Transverse colon (tissue), 4 donors: ENCODE measurements around the gene LPIN1. TPM values are rescaled to one million over a fixed set of nuclear protein-coding genes. Genes with fewer than 3 reads are reported as not detected.

Experiments used
- DNase-seq: peaks from one replicate; pipeline ENCODE4 v3.0.0-alpha.2; 2019
- H3K27ac ChIP-seq, 4 donors: fragments of 200-600 bp; sonication (generic); 2 replicates each; pipeline ENCODE4 v1.5.1; 2016 to 2018; ENCODE audit warnings: inconsistent platforms in 4 of 4
- H3K27me3 ChIP-seq: fragments of 200-600 bp; sonication (generic); 2 replicates; pipeline ENCODE4 v1.5.1; 2017; ENCODE audit warnings: inconsistent platforms
- H3K36me3 ChIP-seq, 4 donors: fragments of 200-600 bp; sonication (generic); 2 replicates each; pipeline ENCODE4 v1.5.1; 2017 to 2019; ENCODE audit warnings: inconsistent platforms in 4 of 4
- H3K4me1 ChIP-seq, 4 donors: fragments of 200-600 bp; sonication (generic); 2 replicates each; pipeline ENCODE4 v1.5.1; 2017 to 2020; ENCODE audit warnings: inconsistent platforms in 4 of 4
- H3K4me3 ChIP-seq, 4 donors: fragments of 200-600 bp; sonication (generic); 1 replicate in 1 of 4; 2 replicates in 3 of 4; pipeline versions ENCODE4 v1.5.1 to v1.6.1; 2017 to 2019; ENCODE audit warnings: inconsistent platforms in 4 of 4
- H3K9me3 ChIP-seq, 2 donors: fragments of 200-600 bp; sonication (generic); 2 replicates each; pipeline ENCODE4 v1.5.1; 2017 to 2019; ENCODE audit warnings: inconsistent platforms in 2 of 2
- EP300 ChIP-seq: sonication (generic); formaldehyde crosslinking; IDR thresholded peaks from one replicate; pipeline ENCODE4 v1.6.1; 2017; ENCODE audit warnings: antibody characterized with exemption, low read depth
- POLR2A ChIP-seq: fragments of 450-650 bp; IDR thresholded peaks from one replicate; pipeline ENCODE4 v1.6.1; 2016; ENCODE audit warnings: antibody characterized with exemption, mild to moderate bottlenecking, moderate library complexity
- POLR2AphosphoS5 ChIP-seq, 3 donors: sonication (generic); formaldehyde crosslinking; IDR thresholded peaks; one replicate each; pipeline ENCODE4 v1.6.1; 2016; ENCODE audit warnings: antibody characterized with exemption in 3 of 3
- WGBS, 2 donors: methylation state at CpG; one replicate each; pipeline ENCODE4 v1.1.5; 2018; ENCODE audit warnings: low coverage in 1 of 2; 5-methylcytosine and 5-hydroxymethylcytosine counted together
- in situ Hi-C, 4 donors: fragments of 200-750 bp; cut with MboI; loops; one replicate each; pipeline versions ENCODE4 v1.15.0 to v1.15.1; 2017; ENCODE audit warnings: low sequenced_read_pairs in 3 of 4, low pct_ligation_motif_present in 1 of 4, low pct_unique_long_range_greater_than_20kb in 1 of 4
- intact Hi-C: fragments of 100-400 bp; cut with DNase I; formaldehyde crosslinking; loops from one replicate; pipeline ENCODE4 v1.15.1; 2023; ENCODE audit warnings: low total_unique reads
- total RNA-seq, 4 donors: library from RNA; depleted of rRNA; stranded (reverse); fragments of >200 nt; gene quantifications; one replicate each; pipeline ENCODE4 v1.1.0, GENCODE V29; 2016
- TF ChIP-seq, protein P1 (sequence below), 5 experiments: fragments of 200-600 bp in 3 of 5; fragments of 450-650 bp in 2 of 5; sonication (generic) in 3 of 5; IDR thresholded peaks; 1 replicate in 2 of 5; 2 replicates in 3 of 5; pipeline ENCODE4 v1.5.1; 2016 to 2017; ENCODE audit warnings: antibody characterized with exemption in 5 of 5, inconsistent platforms in 3 of 5, mild to moderate bottlenecking in 2 of 5, moderate library complexity in 1 of 5

Gene LPIN1
- total RNA-seq, 4 donors from 2014 or later = 19.7 to 62.1 (median 26.6) TPM

DNA sequence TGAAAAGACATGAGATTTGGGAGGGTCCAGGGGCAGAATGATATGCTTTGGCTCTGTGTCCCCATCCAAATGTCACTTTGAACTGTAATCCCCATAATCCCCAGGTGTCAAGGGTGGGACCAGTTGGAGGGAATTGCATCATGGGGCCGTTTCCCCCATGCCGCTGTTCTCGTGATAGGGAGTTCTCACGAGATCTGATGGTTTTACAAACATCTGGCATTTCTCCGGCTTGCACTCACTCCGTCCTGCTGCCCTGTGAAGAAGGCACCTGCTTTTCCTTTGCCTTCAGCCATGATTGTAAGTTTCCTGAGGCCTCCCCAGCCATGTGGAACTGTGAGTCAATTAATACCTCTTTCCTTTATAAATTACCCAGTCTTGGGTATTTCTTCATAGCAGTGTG is 51.4 kb downstream of the LPIN1 start:
- in situ Hi-C loops = loop anchor here in 2 of 4 donors (25.0 kb wide), 1 partner anchor 311 kb away; no protein-coding TSS in a partner anchor
- Histone ChIP-seq H3K4me3 (no peak overlapping the region), H3K27me3 (no peaks in the 10 kb centered on the region), H3K36me3 (peaks cover 0 to 37% (median 18%) of the 10 kb centered on the region in 4 donors), H3K9me3 (no peaks in the 10 kb centered on the region), H3K4me1 (no peaks in the 10 kb centered on the region), H3K27ac (no peak overlapping the region)
- no peak for TF ChIP-seq POLR2AphosphoS5 (IDR thresholded peaks at IDR 0.05)
- TF ChIP-seq POLR2A = no peak
- TF ChIP-seq EP300 = no peak
- TF ChIP-seq, protein P1, sequence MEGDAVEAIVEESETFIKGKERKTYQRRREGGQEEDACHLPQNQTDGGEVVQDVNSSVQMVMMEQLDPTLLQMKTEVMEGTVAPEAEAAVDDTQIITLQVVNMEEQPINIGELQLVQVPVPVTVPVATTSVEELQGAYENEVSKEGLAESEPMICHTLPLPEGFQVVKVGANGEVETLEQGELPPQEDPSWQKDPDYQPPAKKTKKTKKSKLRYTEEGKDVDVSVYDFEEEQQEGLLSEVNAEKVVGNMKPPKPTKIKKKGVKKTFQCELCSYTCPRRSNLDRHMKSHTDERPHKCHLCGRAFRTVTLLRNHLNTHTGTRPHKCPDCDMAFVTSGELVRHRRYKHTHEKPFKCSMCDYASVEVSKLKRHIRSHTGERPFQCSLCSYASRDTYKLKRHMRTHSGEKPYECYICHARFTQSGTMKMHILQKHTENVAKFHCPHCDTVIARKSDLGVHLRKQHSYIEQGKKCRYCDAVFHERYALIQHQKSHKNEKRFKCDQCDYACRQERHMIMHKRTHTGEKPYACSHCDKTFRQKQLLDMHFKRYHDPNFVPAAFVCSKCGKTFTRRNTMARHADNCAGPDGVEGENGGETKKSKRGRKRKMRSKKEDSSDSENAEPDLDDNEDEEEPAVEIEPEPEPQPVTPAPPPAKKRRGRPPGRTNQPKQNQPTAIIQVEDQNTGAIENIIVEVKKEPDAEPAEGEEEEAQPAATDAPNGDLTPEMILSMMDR (IDR thresholded peaks at IDR 0.05) = no peak
- DNase-seq = no peak
- intact Hi-C loops = no loop called here
- 95 to 100% methylated on average over 2 to 6 of the region's 6 CpGs for WGBS, 2 donors

DNA sequence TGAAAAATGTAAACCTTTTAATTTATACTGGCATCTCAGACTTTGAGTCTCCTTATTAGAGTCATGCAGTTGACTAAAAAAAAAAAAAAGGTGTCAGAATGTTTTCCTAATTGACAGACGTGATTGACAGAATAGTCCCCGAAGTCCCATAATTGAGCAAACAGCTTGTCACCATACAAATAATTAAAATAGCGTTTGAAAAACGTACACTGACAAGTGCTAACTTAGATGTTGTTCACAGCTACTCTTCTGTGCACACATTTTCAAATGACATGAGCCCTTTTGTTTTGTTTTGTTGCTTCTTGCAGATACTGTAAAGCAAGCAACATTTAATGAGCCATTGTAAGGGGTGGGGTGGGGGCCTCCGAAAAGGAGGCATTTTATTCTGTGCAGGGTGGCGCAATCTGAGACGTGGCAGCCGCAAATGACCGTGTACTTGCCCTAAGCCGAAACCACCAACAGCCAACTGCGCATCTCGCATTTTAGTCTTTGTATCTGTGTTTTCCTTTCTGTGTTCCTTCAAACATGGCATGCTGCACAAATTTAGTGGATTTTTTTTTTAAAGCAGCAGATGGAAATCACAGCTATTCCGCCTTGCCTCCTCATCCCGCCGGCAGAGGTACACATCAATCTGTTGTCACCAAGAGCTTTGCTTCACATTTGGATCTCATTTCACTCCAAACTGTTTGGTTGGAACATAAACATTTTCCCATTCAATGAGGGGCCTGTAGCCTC is 52.4 kb downstream of the LPIN1 start:
- Histone ChIP-seq H3K9me3 (no peaks in the 10 kb centered on the region), H3K27me3 (no peaks in the 10 kb centered on the region), H3K27ac (no peak overlapping the region), H3K4me3 (no peak overlapping the region), H3K36me3 (peaks cover 0 to 37% (median 17%) of the 10 kb centered on the region in 4 donors), H3K4me1 (no peaks in the 10 kb centered on the region)
- WGBS, 2 donors = 86 to 90% methylated on average over 12 to 15 of the region's 15 CpGs
- in situ Hi-C loops = loop anchor here in 2 of 4 donors (25.0 kb wide), 1 partner anchor 312 kb away; no protein-coding TSS in a partner anchor
- DNase-seq = no peak
- intact Hi-C loops = no loop called here
- TF ChIP-seq, protein P1 (IDR thresholded peaks at IDR 0.05) = no peak
- no peak for TF ChIP-seq POLR2A

DNA sequence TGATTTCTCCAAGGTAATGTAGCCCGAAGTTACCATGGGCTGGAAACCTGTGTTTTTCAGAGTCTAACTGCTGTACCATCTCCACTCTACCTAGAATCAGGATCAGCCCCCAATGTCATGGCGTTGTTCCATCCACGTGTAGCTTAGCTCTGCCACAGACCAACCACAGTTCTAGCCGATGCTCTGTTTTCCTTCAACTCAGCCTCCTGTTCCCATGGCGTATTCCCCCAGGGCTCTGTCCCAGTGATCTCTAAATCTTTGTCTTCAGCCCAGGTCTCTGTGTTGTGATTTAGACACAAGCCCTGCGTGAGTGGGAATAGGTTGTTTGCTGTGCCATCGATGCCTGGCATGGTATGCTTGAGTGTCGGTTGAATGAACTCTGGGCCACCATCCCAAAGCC is 53.4 kb downstream of the LPIN1 start:
- peaks cover 0 to 36% (median 18%) of the 10 kb centered on the region in 4 donors for H3K36me3 ChIP-seq
- H3K4me1 ChIP-seq = no peaks in the 10 kb centered on the region
- in situ Hi-C loops = loop anchor here in 2 of 4 donors (25.0 kb wide), 1 partner anchor 313 kb away; no protein-coding TSS in a partner anchor
- intact Hi-C loops = no loop called here
- H3K27ac ChIP-seq = no peak overlapping the region
- H3K4me3 ChIP-seq = no peak overlapping the region
- 83 to 85% methylated on average over 1 to 8 of the region's 8 CpGs for WGBS, 2 donors
- TF ChIP-seq EP300 (no peak), POLR2AphosphoS5 (IDR thresholded peaks at IDR 0.05) (no peak), POLR2A (no peak)
- TF ChIP-seq, protein P1 (IDR thresholded peaks at IDR 0.05) = no peak
- H3K9me3 ChIP-seq = no peaks in the 10 kb centered on the region
- no peak for DNase-seq
- H3K27me3 ChIP-seq = no peaks in the 10 kb centered on the region

DNA sequence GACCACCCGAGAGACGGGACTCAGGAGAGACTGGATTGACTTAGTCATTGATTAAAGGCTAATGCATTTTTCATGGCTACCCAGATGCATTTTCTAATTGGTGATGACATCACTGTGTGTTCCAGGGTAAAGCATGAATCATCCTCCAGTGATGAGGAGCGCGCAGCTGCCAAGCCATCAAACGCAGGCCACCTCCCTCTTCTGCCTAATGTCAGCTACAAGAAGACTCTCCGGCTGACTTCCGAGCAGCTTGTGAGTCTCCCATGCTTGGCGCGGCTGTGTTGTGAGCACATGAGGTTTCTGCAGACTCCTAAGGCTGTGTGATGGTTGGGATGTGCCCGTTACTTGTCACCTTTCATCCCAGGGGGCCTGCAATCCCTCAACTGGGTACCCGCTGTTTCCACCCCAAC is 56.4 kb downstream of the LPIN1 start:
- no peaks in the 10 kb centered on the region for H3K27me3 ChIP-seq
- peaks cover 0 to 43% (median 12%) of the 10 kb centered on the region in 4 donors for H3K36me3 ChIP-seq
- H3K4me1 ChIP-seq = no peaks in the 10 kb centered on the region
- H3K4me3 ChIP-seq = no peak overlapping the region
- H3K9me3 ChIP-seq = no peaks in the 10 kb centered on the region
- TF ChIP-seq, protein P1 (IDR thresholded peaks at IDR 0.05) = no peak
- TF ChIP-seq EP300 (no peak), POLR2AphosphoS5 (IDR thresholded peaks at IDR 0.05) (no peak), POLR2A (no peak)
- intact Hi-C loops = no loop called here
- no peak overlapping the region for H3K27ac ChIP-seq
- in situ Hi-C loops = no loop called here
- 88 to 100% methylated on average over 3 to 11 of the region's 11 CpGs for WGBS, 2 donors
- no peak for DNase-seq
